NCI-H446 (cell line): ENCODE results near the gene CDRT4.
"Not testable (repeated sequence)": the region's sequence is repeated elsewhere in the genome, so short reads cannot be mapped to it uniquely, and the experiment has no call there.

Source experiments
- DNase-seq, 2 experiments: peaks; one replicate each; lab custom pipeline; 2025; lab: John Stamatoyannopoulos, UW

Gene CDRT4

DNA sequence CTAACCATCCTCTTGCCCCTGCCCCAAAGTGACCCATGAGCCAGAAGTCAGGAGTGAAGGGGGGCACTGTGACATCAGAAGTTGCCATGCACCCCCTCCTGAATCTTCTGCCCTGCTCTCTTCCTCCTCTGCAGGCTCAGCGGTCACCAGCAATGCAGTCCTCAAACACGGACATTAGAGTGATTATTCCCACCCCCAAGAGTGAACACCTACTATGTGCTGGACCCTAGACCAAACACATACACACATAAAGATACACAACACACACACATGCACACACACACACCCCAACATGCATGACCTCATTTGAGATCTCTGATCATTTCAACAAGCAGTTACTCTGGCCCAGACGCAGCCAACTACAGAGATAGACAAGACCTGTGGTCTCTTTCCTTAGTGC is at the start of gene CDRT4:
Gene CDRT4 (minus strand): TSS at position 30 of the 400 bp plus-strand sequence. CDS start 27,383 bp downstream, outside the sequence.
- DNase-seq: no peak

DNA sequence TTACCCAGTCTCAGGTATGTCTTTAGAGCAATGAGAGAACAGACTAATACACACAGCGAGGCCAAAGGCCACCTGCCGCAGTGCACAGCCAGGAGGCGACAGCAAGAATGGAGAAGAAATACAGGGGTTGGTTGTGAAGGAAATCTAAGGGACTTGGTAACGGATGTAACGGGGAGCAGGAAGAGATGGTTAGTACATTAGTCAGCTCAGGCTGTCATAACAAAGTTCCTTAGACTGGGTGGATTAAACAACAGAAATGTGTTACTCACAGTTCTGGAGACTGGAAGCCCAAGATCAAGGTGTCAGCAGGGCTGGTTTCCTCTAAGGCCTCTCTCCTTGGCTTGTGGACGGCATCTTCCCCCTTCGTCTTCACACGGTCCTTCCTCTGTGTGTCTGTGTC is 48.7 kb upstream of the CDRT4 start:
- DNase-seq: no peak

DNA sequence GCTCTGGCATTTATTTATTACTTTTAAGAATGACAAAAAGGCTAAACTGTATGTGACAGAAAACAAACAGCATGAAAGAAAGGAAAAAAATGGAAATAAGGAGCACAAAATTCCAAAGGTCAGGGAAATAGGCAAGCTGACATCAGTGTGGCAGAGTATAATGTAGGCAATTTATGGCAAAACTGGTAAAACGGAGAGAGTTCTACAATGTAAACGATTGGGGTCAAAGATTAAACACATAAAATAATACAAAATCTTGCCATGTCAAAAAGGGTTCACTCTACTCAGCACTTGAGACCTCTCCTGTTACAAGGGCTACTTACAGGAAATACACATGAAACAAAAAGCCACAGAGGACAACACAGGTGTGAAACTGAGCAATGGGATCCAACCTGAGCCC is 47.0 kb upstream of the CDRT4 start:
- DNase-seq: no peak

DNA sequence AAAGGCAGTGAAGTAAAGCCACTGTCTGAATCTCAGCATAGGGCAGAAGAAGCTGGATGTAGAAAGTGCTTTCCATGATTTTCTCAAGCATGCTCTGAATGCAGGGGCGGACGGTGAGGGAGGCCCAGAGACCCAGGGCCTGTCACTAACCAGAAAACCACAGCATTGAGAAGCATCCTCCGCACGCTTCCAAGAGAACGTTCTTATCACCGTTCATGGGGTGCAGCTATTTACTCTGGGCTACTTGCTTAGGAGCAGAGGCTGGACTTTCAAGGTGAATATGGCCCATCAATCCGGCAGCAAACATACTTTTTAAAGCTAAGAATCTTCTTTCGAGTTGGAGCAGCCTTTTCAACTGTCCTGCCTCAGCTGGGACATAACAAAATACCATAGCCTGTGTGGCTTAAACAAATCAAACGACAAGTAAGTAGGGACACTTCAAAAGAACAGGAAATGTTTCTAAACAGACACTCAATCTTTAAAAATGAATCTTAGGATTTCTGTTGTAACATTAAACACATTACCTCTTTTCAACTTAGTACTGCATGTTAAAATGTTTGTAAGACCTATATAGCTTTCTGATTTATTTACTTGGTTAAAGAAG is 46.5 kb upstream of the CDRT4 start:
- no peak for DNase-seq

DNA sequence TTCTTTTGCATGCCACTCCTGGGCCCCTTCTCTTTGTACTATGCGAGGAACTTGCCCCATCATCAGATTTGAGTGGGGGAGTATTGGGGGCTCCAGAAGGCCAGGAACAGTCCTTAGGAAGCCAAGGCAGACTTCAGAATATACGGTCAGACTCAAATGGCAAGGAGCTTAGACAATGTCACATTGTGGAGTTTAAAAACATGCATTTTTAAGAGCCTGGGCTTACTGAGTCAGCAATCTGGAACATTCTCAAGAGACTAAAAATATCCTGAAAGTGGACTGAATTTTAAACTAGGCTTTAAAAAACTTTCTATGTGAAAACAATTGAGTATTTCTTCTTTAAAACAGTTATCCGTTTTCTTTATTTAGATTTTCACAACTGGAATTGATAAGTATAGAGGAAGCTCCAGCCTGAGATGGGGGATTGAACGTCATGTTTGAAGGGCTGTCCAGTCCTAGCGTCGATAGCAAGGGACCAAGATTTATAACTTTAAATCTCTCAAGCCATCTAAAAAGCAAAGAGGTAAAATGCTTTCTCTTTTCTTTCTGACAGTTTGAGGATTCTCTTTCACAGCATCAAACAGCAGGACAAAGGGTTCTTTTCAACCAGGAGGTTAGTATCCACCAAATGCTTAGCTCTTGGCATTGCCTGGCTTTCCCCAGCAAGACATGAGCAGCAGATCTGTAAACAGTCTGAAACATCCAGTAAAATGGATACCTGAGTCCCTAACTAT is 45.8 kb upstream of the CDRT4 start:
- no peak for DNase-seq

DNA sequence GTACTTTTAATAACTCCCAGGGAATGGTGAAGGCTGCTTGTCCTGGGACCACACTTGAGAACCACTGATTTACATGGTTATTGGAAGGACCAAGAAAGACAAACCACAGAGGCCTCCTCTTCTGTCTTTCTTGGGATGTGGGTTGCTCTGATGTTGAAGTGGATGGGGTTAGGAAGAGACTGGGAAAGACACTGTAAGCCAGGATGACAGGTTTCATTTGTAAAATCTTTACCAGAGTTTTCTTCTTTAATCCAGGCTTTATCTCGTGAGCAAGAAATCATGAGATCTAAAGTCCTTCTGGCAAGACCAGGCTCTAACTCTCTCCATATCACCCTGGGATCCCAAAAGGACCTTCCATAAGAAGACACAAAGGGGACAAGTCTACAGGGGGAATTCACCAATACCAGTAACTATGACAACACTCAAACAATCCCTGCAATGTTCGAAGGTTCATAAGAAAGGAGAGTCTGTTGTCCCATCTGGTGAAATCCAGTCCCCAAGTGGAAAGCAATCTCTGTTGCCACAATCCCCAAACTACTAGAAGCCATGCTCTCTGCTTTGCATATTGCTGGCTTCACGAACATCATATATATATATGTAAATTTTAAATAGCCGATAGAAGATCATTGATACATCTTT is 44.8 kb upstream of the CDRT4 start:
- DNase-seq: no peak

DNA sequence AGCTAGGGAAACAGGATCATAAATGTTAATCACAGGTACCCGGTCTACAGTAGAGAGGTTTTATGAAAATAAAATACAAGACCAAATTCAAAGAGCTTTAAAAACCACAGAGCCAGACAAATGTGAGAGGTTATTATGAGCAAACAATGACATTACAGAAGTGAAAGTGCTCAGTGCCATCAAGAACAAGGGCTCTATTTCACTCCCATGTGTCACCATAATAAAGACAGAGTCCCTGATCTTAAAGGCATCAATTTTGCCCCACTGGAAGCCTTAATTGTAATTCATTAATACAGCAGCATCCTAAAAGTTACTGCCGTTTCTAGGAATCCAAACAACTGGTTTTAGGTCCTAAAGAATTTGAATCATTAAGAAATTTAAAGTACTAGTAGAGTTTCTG is 43.7 kb upstream of the CDRT4 start:
- no peak for DNase-seq

DNA sequence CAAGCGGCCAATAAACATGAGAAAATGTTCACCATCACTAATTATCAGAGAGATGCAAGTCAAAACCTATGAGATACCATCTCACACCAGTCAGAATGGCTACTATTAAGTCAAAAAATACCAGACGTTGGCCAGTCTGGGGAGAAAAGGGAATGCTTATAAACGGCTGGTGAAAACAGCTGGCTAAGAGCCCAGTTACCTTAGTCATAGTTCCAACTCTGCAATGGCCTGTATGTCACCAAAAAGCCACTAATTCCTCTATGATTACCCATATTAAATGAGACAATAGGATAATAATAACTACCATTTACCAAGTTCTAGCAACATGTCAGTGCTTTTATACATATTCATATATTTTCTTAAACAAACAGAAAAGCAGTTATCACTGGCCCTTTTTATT is 42.9 kb upstream of the CDRT4 start:
- no peak for DNase-seq

DNA sequence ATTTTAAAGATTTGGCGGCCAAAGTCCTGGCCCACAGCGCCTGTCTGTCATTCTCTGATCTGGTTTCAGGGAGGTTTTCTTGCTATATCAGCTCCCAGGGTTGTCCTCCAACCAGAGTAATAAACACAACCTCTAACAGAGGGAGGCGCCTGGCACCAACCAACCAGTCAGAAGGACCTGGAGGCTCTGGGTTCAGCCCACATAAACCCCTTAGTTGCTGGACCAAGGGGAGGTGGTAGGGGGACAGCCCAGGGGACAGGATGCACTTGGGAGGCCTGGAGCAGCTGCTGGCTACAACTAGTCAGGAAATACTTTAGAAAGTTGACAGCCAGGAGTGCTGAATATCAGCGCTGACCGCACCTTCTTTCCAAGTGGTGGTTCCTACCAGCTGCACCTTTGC is 41.7 kb upstream of the CDRT4 start:
- no peak for DNase-seq

DNA sequence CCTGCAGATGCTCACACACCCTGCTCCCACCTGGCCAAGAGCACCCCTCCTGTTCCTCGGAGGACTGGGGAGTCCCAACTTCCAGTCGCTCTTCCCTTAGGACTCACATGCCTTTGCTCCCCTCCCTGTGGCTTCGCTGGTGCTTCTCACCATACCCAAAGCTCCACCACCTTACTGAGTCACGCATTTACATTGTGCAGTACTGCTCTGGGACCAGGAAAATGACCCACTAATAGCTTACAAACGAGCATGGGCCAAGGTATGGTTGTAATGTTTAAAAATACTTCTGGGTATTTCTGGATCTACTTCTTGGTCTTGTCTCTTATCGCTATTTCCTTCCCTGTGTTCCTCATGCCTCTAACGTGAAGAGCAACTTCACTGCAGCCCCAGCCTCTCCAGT is 41.0 kb upstream of the CDRT4 start:
- DNase-seq: no peak

DNA sequence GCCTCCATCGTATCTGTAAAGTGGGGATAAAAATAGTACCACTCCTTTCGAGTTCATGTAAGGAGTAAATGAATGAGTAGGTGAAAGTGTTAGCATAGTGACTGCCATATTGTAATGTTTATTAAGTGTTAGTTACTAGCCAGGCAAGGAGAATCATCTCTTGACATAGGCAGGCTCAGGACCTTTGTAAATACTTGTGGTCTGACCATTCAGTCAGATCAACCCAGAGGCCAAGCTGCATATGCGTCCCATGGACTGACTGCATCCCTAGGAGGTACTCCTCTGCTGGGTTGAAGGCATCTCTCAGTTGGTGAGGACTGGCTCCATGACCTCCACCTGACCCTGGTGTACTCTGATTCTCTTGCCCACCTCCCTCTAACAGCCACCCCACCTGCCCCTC is 40.5 kb upstream of the CDRT4 start:
- no peak for DNase-seq

DNA sequence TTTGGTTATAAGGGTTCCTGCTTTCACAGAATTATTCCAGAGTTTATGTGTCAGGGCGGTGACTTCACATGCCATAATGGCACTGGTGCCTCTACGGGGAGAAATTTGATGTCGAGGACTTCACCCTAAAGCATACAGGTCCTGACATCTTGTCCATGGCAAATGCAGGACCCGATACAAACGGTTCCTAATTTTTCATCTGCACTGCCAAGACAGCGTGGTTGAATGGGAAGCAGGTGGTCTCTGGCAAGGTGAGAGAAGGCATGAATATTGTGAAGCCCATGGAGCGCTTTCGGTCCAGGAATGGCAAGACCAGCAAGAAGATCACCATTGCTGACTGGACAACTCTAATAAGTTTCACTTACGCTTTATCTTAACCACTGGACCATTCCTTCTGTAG is 39.6 kb upstream of the CDRT4 start:
- no peak for DNase-seq

DNA sequence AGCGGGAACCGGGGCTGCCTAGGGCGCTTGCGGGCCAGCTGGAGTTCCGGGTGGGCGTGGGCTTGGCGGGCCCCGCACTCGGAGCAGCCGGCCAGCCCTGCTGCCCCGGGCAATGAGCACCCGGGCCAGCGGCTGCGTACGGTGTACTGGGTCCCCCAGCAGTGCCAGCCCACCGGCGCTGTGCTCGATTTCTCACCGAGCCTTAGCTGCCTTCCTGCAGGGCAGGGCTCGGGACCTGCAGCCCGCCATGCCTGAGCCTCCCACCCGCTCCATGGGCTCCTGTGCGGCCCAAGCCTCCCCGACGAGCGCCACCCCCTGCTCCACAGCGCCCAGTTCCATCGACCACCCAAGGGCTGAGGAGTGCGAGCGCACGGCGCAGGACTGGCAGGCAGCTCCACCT is 38.3 kb upstream of the CDRT4 start:
- DNase-seq: not testable (repeated sequence)

DNA sequence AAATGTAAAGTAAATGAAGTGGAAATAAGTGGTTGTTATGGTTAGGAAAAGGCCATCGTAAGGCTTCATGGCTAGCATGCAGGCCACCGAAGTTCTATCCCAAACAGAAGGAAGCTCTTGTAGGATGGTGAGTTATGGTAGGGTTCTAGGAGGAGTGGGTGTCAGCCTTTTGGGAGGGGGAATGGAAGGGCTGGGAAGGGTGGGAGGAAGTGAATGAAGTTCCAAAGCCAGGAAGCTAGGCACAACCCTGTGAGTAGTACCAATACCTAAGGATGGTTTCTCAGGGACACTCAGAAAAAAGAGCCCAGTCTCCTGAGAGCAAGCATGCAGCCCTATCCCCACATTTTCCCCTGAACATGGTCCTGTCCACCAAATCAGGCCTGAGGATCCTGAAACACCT is 36.3 kb upstream of the CDRT4 start:
- DNase-seq: no peak

DNA sequence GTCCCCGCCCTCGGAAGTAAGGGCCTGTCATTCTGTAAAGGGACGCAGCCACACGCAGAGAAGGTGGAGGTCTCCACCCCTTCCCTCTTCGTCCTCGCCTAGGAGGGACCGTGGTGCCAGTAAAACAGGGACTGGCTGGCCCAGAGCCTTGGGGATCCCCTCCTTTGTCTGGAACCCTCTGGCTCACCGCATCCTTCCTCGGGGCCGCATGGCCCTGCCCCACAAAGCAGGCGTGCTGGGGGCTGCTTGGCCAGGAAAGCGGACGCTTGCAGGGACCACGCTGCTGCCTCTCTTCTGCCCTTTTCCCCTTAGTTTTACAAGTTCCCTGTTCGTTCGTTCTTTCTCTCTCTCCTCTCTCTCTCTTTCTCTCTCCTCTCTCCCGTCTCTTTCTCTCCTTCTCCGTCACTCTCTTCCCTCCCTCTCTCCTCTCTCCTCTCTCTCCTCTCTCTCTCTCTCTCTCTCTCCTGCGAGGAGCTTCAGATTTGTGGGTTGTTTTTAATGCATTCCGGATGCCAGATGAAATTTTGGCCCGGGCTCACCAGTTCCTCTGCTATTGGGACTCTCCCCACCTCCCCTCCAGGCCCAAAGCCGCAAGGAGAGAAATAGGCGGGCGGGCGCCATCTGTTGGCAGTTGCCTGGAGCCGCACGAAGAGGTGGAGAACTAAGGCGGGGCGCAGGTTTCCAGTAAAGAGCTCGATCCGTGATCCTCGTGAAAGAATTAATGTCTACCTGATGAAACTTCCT is 35.1 kb upstream of the CDRT4 start:
- peak in 1 of 2 experiments; percentile 27 for DNase-seq

DNA sequence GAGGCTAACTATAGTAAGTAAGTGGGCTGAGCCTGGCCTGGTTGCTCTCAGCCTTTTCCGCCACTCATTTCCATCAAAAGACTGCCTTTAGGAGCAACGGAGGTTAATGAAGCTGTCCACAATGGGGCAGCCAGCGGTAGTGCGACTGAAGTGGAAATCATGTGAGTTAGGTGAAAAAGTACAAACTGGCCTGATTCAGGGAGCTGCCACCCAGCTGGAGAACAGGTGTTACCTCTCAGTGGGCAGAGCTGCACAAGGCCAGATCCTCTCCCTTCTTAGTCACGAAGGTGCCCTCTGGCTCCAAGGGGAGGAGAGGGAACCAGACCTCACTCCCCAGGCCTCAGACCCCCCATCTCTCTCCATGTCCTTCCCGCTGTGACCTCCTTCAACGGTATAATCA is 34.4 kb upstream of the CDRT4 start:
- no peak for DNase-seq

DNA sequence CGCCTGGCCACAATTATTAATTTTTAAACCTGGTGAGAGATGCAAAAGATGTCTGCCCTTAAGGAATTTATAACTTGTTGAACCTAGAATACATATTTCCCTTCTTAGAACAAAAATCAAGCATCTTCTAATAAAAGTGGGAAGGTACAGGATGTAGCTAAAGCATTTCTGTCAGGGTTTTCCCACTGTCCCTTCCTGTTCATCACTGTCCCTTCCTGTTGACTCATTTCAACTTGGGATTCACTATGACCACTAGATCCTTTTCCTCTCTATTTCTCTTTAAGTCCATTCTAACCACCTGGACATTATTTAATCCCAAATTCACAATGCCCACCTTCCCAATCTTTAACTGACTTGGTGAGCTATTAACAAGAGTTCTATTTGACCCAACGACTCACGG is 33.9 kb upstream of the CDRT4 start:
- no peak for DNase-seq

DNA sequence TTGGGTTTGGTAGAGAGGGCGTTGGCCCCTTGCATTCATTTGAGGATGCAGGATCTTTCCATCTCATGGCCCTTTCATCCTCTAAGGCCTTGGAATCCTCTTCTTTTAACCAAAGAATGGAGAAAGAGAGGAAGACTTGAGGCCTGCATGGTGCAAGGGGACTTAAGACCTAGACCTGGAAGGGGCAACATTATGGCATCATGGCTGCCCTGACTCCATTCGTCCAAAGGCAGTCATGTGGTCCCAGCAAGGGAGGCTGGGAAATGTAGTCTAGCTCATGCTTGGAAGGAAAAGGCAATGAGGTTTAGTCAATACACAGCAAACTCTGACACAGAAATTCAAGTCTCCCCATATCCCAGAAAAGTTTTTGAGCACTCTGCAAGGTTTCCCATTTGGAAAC is 30.7 kb upstream of the CDRT4 start:
- no peak for DNase-seq

DNA sequence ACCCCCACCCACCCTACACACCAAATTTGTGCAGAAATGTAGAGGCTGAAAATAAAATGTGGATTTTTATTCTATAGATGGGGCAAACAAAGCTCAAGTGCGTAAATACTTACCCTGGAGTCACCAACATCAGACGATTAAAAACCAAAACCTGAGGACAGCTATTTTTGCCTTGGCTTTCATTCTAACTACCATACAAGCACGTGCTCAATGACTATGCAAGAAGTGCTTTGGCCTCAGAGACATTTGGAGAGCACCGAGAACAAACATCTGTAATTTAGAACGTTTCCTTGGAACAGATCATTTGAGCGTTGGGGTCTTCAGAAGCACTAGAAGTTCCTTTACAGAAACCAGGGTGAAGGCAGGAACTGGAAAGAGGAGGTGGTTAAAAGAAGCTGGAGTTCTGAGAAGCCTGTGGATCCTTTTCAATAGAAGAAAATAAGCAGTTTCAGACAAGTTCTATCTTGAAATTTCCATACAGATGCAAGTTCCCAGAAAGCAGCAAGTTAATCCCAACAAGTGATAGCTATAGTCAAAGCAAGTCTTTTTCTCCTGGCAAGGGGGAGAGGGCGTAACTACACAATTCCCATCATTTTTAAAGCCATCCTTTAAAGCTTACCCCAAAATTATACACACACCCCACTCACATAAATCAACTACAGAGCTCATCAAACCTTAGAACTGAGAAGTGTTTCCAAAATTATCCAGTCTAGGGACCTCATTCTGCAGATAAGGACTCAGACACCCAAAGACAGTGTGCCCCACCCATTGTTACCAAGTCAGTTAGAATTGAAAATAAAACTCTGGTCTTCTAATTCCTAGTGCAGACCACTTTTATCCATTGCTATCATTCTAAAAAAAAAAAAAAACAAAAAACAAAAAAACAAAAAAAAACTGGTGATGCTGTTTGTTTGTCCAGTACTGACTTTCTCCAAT is 29.6 kb upstream of the CDRT4 start:
- no peak for DNase-seq

DNA sequence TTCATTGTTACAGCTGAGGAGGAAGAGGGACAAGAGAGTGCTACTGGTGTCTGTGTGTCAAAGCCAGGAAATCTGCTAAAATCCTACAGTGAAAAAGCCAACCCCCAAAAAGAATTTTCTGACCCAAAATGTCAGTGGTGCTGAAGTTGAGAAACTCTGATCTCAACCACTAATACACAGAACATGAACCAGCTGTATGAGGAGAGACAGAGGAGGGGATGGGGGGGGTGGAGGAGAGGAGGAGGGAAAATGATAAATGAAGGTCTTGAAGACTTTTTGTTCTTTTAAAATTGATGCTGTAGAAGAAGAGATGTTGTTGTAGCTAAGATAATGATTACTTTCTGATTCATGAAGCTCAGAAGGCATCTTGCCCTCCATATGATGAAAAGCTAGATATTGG is 27.4 kb upstream of the CDRT4 start:
- DNase-seq: no peak

DNA sequence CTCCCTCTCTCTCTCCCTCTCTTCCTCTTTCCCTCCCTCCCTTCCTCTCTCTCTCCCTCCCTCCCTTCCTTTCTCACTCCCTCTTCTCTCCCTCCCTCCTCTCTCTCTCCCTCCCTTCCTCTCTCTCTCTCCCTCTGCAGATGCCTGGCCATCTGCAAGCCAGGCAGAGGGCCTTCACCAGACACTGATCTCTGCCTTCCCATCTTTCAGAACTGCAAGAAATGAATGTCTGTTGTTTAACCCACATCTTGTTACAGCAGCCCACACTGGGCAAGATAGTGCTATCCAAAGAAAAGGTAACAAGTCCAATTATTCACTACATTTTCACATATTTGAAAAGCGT is 26.2 kb upstream of the CDRT4 start:
- no peak for DNase-seq
